Aorta (tissue), 5 donors: ENCODE results near the gene DSCAML1. TPM values are rescaled to one million over a fixed set of nuclear protein-coding genes. Genes with fewer than 3 reads are reported as not detected.

Experiments
- ATAC-seq: fragments of 200-7000 bp; cut with Tn5 transposase; one replicate; pipeline ENCODE4 v1.9.1; 2022; ENCODE audit warnings: moderate library complexity; ENCODE audit not compliant: low FRiP score
- DNase-seq, 2 donors: peaks; one replicate each; pipeline ENCODE4 v3.0.0-alpha.2; 2020
- H3K27ac ChIP-seq, 2 donors: one replicate each; pipeline ENCODE4 v1.5.1; 2013; ENCODE audit warnings: low read length in 2 of 2, mild to moderate bottlenecking in 2 of 2, moderate library complexity in 2 of 2, control low read depth in 1 of 2, inconsistent platforms in 1 of 2, low read depth in 1 of 2
- H3K27me3 ChIP-seq, 2 donors: one replicate each; pipeline ENCODE4 v1.6.1; 2013; ENCODE audit warnings: control low read depth in 1 of 2, low read length in 1 of 2, mild to moderate bottlenecking in 1 of 2, moderate library complexity in 1 of 2; ENCODE audit not compliant: insufficient read depth in 2 of 2, control insufficient read depth in 1 of 2
- H3K36me3 ChIP-seq, 2 donors: one replicate each; pipeline ENCODE4 v1.6.1; 2013; ENCODE audit warnings: control low read depth in 1 of 2, low read length in 1 of 2, mild to moderate bottlenecking in 1 of 2; ENCODE audit not compliant: insufficient read depth in 2 of 2, control insufficient read depth in 1 of 2
- H3K4me1 ChIP-seq, 2 donors: one replicate each; pipeline ENCODE4 v1.6.1; 2013; ENCODE audit warnings: low read length in 2 of 2, control low read depth in 1 of 2, mild to moderate bottlenecking in 1 of 2, moderate library complexity in 1 of 2; ENCODE audit not compliant: insufficient read depth in 2 of 2, control insufficient read depth in 1 of 2
- H3K4me3 ChIP-seq, 2 donors: one replicate each; pipeline ENCODE4 v1.5.1; 2013; ENCODE audit warnings: low read length in 2 of 2, control low read depth in 1 of 2, mild to moderate bottlenecking in 1 of 2
- H3K9me3 ChIP-seq: one replicate; pipeline ENCODE4 v1.6.1; 2013; ENCODE audit warnings: mild to moderate bottlenecking, low read length; ENCODE audit not compliant: control insufficient read depth
- WGBS, 2 donors: extraction: QIAGEN DNeasy Blood & Tissue Kit; methylation state at CpG; one replicate each; pipeline ENCODE4 v1.1.7; 2013; 5-methylcytosine and 5-hydroxymethylcytosine counted together
- intact Hi-C, 2 donors: fragments of 100-400 bp; cut with DNase I; formaldehyde crosslinking; loops; one replicate each; pipeline versions ENCODE4 v1.14.2 to v1.15.0; 2022
- polyA plus RNA-seq, 2 donors: library from polyadenylated mRNA; stranded (reverse); fragments of 200-250 nt; gene quantifications; one replicate each; pipeline ENCODE4 v1.2.3, GENCODE V29; 2013
- total RNA-seq, 2 donors: library from RNA; stranded (reverse); fragmentation: NEBNext Ultra II Directional; extraction: Animal tissue kit (Norgen Biotek cat#: 25700); gene quantifications; one replicate each; pipeline ENCODE4 v1.2.1, GENCODE V29; 2021
- donor health status: healthy with polysubstance abuse.
- donor health status: Bipolar disorder and iron deficiency.
- donor health status: DM: no; HTN: no; CAD: no.
- donor health status: DM: no; HTN: no; CAD: no.
- donor health status: DM: yes; HTN: yes; CAD: no.

DSCAML1 gene
- total and polyA plus RNA-seq, 4 donors: 0.13 to 2.2 (median 0.58) TPM; not detected in 1

GRCh38 chr11:117838901-117839300, 41.9 kb upstream of the DSCAML1 start:
- Histone ChIP-seq H3K27ac (no peak overlapping the region), H3K27me3 (no peaks in the 10 kb centered on the region), H3K36me3 (no peaks in the 10 kb centered on the region), H3K9me3 (no peaks in the 10 kb centered on the region), H3K4me1 (no peaks in the 10 kb centered on the region), H3K4me3 (no peak overlapping the region)
- peak in 1 of 2 donors; percentile 12 for DNase-seq
- 73 to 85% methylated on average over 8 of the region's 8 CpGs for WGBS, 2 donors
- intact Hi-C loops: no loop called here
- ATAC-seq: no peak

- no peaks in the 10 kb centered on the region for H3K36me3 ChIP-seq
- no peaks in the 10 kb centered on the region for H3K27me3 ChIP-seq
- 80 to 88% methylated on average over 8 of the region's 8 CpGs for WGBS, 2 donors
- intact Hi-C loops: no loop called here
- H3K27ac ChIP-seq: no peak overlapping the region
- DNase-seq (peak in 1 of 2 donors; percentile 51), ATAC-seq (no peak)
- no peaks in the 10 kb centered on the region for H3K4me1 ChIP-seq
- no peak overlapping the region for H3K4me3 ChIP-seq
- no peaks in the 10 kb centered on the region for H3K9me3 ChIP-seq
Observed at GRCh38 chr11:117837791-117838190, 40.8 kb upstream of the DSCAML1 start.

GRCh38 chr11:117837070-117837776, 40.2 kb upstream of the DSCAML1 start:
- DNase-seq: peak in 1 of 2 donors; percentile 57
- ATAC-seq: no peak
- intact Hi-C loops: no loop called here
- WGBS, 2 donors: 76 to 78% methylated on average over 18 of the region's 18 CpGs
- Histone ChIP-seq H3K36me3 (no peaks in the 10 kb centered on the region), H3K9me3 (no peaks in the 10 kb centered on the region), H3K27me3 (no peaks in the 10 kb centered on the region), H3K27ac (no peak overlapping the region), H3K4me1 (no peaks in the 10 kb centered on the region), H3K4me3 (no peak overlapping the region)

GRCh38 chr11:117836077-117836960, 39.3 kb upstream of the DSCAML1 start:
- 92 to 95% methylated on average over 14 of the region's 14 CpGs for WGBS, 2 donors
- DNase-seq (peak in 1 of 2 donors; percentile 48), ATAC-seq (no peak)

GRCh38 chr11:117835576-117835975, 38.6 kb upstream of the DSCAML1 start:
- no peaks in the 10 kb centered on the region for H3K4me1 ChIP-seq
- H3K27me3 ChIP-seq: no peaks in the 10 kb centered on the region
- intact Hi-C loops: no loop called here
- no peak overlapping the region for H3K27ac ChIP-seq
- WGBS, 2 donors: 94 to 97% methylated on average over 8 of the region's 8 CpGs
- DNase-seq: peak in 1 of 2 donors; percentile 13
- no peaks in the 10 kb centered on the region for H3K36me3 ChIP-seq
- H3K9me3 ChIP-seq: no peaks in the 10 kb centered on the region
- no peak overlapping the region for H3K4me3 ChIP-seq
- ATAC-seq: no peak

More at GRCh38 chr11:117836077-117836960, 39.3 kb upstream of the DSCAML1 start:
- Histone ChIP-seq H3K27me3 (no peaks in the 10 kb centered on the region), H3K4me1 (no peaks in the 10 kb centered on the region), H3K27ac (no peak overlapping the region), H3K36me3 (no peaks in the 10 kb centered on the region), H3K4me3 (no peak overlapping the region), H3K9me3 (no peaks in the 10 kb centered on the region)
- intact Hi-C loops: no loop called here

GRCh38 chr11:117834838-117835443, 37.9 kb upstream of the DSCAML1 start:
- H3K36me3 ChIP-seq: no peaks in the 10 kb centered on the region
- no peak for ATAC-seq
- no peak overlapping the region for H3K4me3 ChIP-seq
- no peaks in the 10 kb centered on the region for H3K27me3 ChIP-seq
- no peaks in the 10 kb centered on the region for H3K4me1 ChIP-seq
- intact Hi-C loops: no loop called here
- WGBS, 2 donors: 93 to 94% methylated on average over 17 of the region's 17 CpGs
- H3K27ac ChIP-seq: no peak overlapping the region
- no peaks in the 10 kb centered on the region for H3K9me3 ChIP-seq
- peak in 1 of 2 donors; percentile 41 for DNase-seq

- Histone ChIP-seq H3K27me3 (no peaks in the 10 kb centered on the region), H3K36me3 (no peaks in the 10 kb centered on the region), H3K9me3 (no peaks in the 10 kb centered on the region), H3K4me3 (no peak overlapping the region), H3K27ac (no peak overlapping the region), H3K4me1 (no peaks in the 10 kb centered on the region)
- no peak for ATAC-seq
- peak in 1 of 2 donors; percentile 20 for DNase-seq
- 88 to 93% methylated on average over 6 of the region's 6 CpGs for WGBS, 2 donors
- intact Hi-C loops: no loop called here
Observed at GRCh38 chr11:117834068-117834810, 37.2 kb upstream of the DSCAML1 start.

GRCh38 chr11:117833401-117833891, 36.4 kb upstream of the DSCAML1 start:
- Histone ChIP-seq H3K36me3 (no peaks in the 10 kb centered on the region), H3K4me1 (no peaks in the 10 kb centered on the region), H3K27ac (no peak overlapping the region), H3K27me3 (no peaks in the 10 kb centered on the region), H3K4me3 (no peak overlapping the region), H3K9me3 (no peaks in the 10 kb centered on the region)
- intact Hi-C loops: no loop called here
- no peak for ATAC-seq
- WGBS, 2 donors: 71% methylated on average over 7 of the region's 7 CpGs
- peak in 1 of 2 donors; percentile 56 for DNase-seq
